Measurements from ENCODE around the gene USP22.

GRCh38 chr17:21003007-21003621 lies 39.7 kb downstream of the USP22 start:
- TF ChIP-seq CTCF (IDR thresholded peaks at IDR 0.05), result no peak
- TF ChIP-seq POLR2A (IDR thresholded peaks at IDR 0.05), result no peak
